Measurements from ENCODE around the gene DCLK2. TPM values are rescaled to one million over a fixed set of nuclear protein-coding genes. Genes with fewer than 3 reads are reported as not detected.

DCLK2 gene
- total RNA-seq (2014; rRNA removed; shearing (Covaris generic)) (not detected in 2 replicates), total RNA-seq (2022) (not detected in 2 replicates), Bru-seq, nascent RNA (percentile 1 among the genes with signal in this experiment), BruChase-seq, experiment 1, labeled RNA remaining after a 6-hour chase (percentile 1 among the genes with signal in this experiment), BruChase-seq, experiment 2, labeled RNA remaining after a 2-hour chase (percentile 1 among the genes with signal in this experiment)
- long read RNA-seq, result 0 reads

DNA sequence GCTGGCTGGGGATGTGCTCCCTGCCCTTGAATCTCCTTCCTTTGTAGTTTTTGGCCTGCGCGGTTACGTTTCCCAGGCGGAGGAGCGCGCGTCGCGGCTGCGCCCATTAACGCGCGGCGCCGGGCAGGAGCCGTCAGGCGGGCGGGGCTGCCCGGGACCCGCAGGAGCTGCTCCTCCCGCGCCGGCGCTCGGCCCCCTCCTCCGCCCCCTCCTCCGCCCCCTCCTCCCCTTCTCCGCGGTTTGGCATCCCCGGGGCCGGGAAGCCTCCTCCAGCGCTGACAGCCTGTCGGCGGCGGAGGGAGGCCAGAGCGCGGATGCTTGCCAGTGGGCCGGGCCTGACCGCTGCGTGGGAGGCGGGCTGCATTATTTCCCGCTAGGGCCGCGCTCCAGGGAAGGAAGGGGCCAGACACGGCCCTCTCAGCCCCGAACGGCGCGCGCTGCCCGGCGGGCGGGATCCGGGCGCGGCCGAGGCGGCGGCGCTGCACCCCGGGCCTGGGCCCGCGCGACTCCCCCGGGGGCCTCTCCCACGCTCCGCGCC lies at the start of gene DCLK2:
TSS of gene DCLK2 (plus strand) at position 405 of the 538 bp plus-strand sequence. CDS start 583 bp downstream, outside the sequence.
- Histone ChIP-seq H3K36me3 (ENCODE audit: insufficient read depth, low read length) (no peaks in the 10 kb centered on the region), H3K79me2 (ENCODE audit: insufficient read depth, low read depth, low read length) (no peaks in the 10 kb centered on the region), H3K9me2 (ENCODE audit: insufficient read depth, low read length) (no peaks in the 10 kb centered on the region), H3K27ac (ENCODE audit: low read depth, low read length, poor library complexity, severe bottlenecking) (no peak within 1 kb of the TSS), H3K9me3 (ENCODE audit: low read length) (no peaks in the 10 kb centered on the region), H2AFZ (ENCODE audit: low read length) (no peak within 1 kb of the TSS), H3K4me2 (ENCODE audit: low read length) (no peak within 1 kb of the TSS), H4K20me1 (ENCODE audit: insufficient read depth, low read length) (no peaks in the 10 kb centered on the region), H3K4me1 (ENCODE audit: insufficient read depth, low read length, poor library complexity, severe bottlenecking) (no peaks in the 10 kb centered on the region), H3K4me3 (ENCODE audit: low read depth, low read length, poor library complexity, severe bottlenecking) (no peak within 1 kb of the TSS)
- POLR2A ChIA-PET, result no interaction called here
- TF ChIP-seq, protein P1, sequence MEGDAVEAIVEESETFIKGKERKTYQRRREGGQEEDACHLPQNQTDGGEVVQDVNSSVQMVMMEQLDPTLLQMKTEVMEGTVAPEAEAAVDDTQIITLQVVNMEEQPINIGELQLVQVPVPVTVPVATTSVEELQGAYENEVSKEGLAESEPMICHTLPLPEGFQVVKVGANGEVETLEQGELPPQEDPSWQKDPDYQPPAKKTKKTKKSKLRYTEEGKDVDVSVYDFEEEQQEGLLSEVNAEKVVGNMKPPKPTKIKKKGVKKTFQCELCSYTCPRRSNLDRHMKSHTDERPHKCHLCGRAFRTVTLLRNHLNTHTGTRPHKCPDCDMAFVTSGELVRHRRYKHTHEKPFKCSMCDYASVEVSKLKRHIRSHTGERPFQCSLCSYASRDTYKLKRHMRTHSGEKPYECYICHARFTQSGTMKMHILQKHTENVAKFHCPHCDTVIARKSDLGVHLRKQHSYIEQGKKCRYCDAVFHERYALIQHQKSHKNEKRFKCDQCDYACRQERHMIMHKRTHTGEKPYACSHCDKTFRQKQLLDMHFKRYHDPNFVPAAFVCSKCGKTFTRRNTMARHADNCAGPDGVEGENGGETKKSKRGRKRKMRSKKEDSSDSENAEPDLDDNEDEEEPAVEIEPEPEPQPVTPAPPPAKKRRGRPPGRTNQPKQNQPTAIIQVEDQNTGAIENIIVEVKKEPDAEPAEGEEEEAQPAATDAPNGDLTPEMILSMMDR (conservative IDR thresholded peaks at IDR 0.05; ENCODE audit: low read length), result no peak
- no peak for TF ChIP-seq EZH2phosphoT487 (IDR thresholded peaks at IDR 0.05; ENCODE audit: borderline replicate concordance, low read depth, low read length)
- DNase-seq (ENCODE audit: low spot score), result no peak
- intact Hi-C loops (cut with micrococcal nuclease; ENCODE audit: unreplicated experiment), result no loop called here
- CTCF ChIA-PET (ENCODE audit: unreplicated experiment), result no interaction called here
- no TSS peak for BruUV-seq (replicated peaks)

DNA sequence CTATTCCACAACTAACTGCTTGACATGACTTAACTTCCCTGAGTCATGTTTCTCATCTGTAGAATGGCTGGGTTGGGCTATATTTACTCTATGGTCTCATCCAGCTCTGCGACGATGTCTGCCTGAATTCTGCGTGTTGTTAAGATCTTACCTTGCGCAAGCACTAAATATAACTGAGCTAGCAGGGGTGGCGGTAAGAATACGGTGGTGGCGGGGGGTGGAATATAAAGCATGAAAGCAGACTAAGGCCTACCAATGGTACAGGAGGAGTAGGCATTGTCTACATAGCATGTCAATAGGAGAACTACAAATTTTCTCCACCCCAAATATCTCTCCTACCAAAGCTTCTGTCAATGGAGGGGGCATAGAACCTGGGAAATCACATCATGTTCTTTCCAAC lies 45.7 kb upstream of the DCLK2 start:
- intact Hi-C loops (cut with micrococcal nuclease; ENCODE audit: unreplicated experiment), result no loop called here
- Histone ChIP-seq H3K9me2 (ENCODE audit: insufficient read depth, low read length) (no peaks in the 10 kb centered on the region), H3K4me3 (ENCODE audit: low read depth, low read length, poor library complexity, severe bottlenecking) (no peak overlapping the region), H4K20me1 (ENCODE audit: insufficient read depth, low read length) (no peaks in the 10 kb centered on the region), H3K4me2 (ENCODE audit: low read length) (no peak overlapping the region), H3K4me1 (ENCODE audit: insufficient read depth, low read length, poor library complexity, severe bottlenecking) (no peaks in the 10 kb centered on the region), H2AFZ (ENCODE audit: low read length) (no peak overlapping the region), H3K9me3 (ENCODE audit: low read length) (no peaks in the 10 kb centered on the region), H3K27ac (ENCODE audit: low read depth, low read length, poor library complexity, severe bottlenecking) (no peak overlapping the region), H3K79me2 (ENCODE audit: insufficient read depth, low read depth, low read length) (no peaks in the 10 kb centered on the region), H3K36me3 (ENCODE audit: insufficient read depth, low read length) (no peaks in the 10 kb centered on the region)
- DNase-seq (ENCODE audit: low spot score), result no peak
- TF ChIP-seq EZH2phosphoT487 (IDR thresholded peaks at IDR 0.05; ENCODE audit: borderline replicate concordance, low read depth, low read length), result no peak
- TF ChIP-seq, protein P1 (conservative IDR thresholded peaks at IDR 0.05; ENCODE audit: low read length), result no peak
- BruUV-seq (replicated peaks), result no TSS peak
- ChIA-PET POLR2A (interaction anchor here (1.3 kb wide), 1 partner anchor 18 kb away, joined by 3 read pairs; no protein-coding TSS in a partner anchor), CTCF (ENCODE audit: unreplicated experiment) (no interaction called here)

DNA sequence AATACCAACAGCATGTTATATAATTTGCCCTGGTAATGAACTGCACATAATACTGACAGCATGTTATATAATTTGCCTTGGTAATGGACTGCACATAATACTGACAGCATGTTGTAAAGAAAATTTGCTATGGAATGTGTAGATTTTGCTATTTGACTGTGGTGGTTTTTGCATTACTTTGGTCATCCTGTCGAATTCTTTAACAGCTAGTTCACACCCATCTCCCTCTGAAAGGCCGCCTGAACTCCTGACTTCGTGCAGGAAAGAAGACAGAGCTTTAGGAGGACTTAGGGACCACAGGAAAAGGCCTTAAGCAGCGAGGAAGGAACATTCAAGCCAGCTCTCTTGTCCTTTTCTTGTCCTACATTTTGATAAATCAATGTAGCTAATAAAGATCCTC lies 45.2 kb upstream of the DCLK2 start:
- no peaks in the 10 kb centered on the region for H3K36me3 ChIP-seq (ENCODE audit: insufficient read depth, low read length)

More for the DNA sequence above, 45.2 kb upstream of the DCLK2 start:
- Histone ChIP-seq H3K4me3 (ENCODE audit: low read depth, low read length, poor library complexity, severe bottlenecking) (no peak overlapping the region), H4K20me1 (ENCODE audit: insufficient read depth, low read length) (no peaks in the 10 kb centered on the region), H3K27ac (ENCODE audit: low read depth, low read length, poor library complexity, severe bottlenecking) (no peak overlapping the region), H3K9me3 (ENCODE audit: low read length) (no peaks in the 10 kb centered on the region), H3K9me2 (ENCODE audit: insufficient read depth, low read length) (no peaks in the 10 kb centered on the region), H2AFZ (ENCODE audit: low read length) (no peak overlapping the region), H3K4me1 (ENCODE audit: insufficient read depth, low read length, poor library complexity, severe bottlenecking) (no peaks in the 10 kb centered on the region), H3K79me2 (ENCODE audit: insufficient read depth, low read depth, low read length) (no peaks in the 10 kb centered on the region), H3K4me2 (ENCODE audit: low read length) (no peak overlapping the region)
- BruUV-seq (replicated peaks), result no TSS peak
- DNase-seq (ENCODE audit: low spot score), result no peak
- ChIA-PET POLR2A (interaction anchor here (1.3 kb wide), 1 partner anchor 18 kb away, joined by 3 read pairs; no protein-coding TSS in a partner anchor), CTCF (ENCODE audit: unreplicated experiment) (no interaction called here)
- intact Hi-C loops (cut with micrococcal nuclease; ENCODE audit: unreplicated experiment), result no loop called here
- TF ChIP-seq EZH2phosphoT487 (IDR thresholded peaks at IDR 0.05; ENCODE audit: borderline replicate concordance, low read depth, low read length), result no peak
- TF ChIP-seq, protein P1 (conservative IDR thresholded peaks at IDR 0.05; ENCODE audit: low read length), result no peak

Measured in OCI-LY7 (cell line).